T47D (cell line): ENCODE measurements around the gene FBXL19.
A peak's percentile ranks its signal among the peaks of the same experiment; 100 is the strongest.

ENCODE experiments used
- DNase-seq, 2 experiments: peaks; one replicate each; pipeline versions ENCODE4 v3.0.0 to v3.0.0-alpha.2; 2011 to 2012; ENCODE audit warnings: low read depth in 1 of 2, low spot score in 1 of 2
- JUND ChIP-seq: IDR thresholded peaks from 2 replicates; pipeline ENCODE4 v1.6.1; 2012; ENCODE audit warnings: low read depth
- in situ Hi-C: cut with HindIII; loops from 2 replicates; pipeline ENCODE4 v1.10.0; 2016; ENCODE audit warnings: low sequenced_read_pairs, low pct_unique_long_range_greater_than_20kb

The FBXL19 gene

GRCh38 chr16:30947859-30948666, 24.7 kb downstream of the FBXL19 start:
- peak; percentile 78 to 98 for DNase-seq
- no peak for TF ChIP-seq JUND
- in situ Hi-C loops, result no loop called here

GRCh38 chr16:30948667-30949649, 25.6 kb downstream of the FBXL19 start, which contains the start of gene ORAI3:
ORAI3 (plus strand) TSS chr16:30949068; CDS start chr16:30949290, 222 bp downstream.
- in situ Hi-C loops, result no loop called here
- no peak for TF ChIP-seq JUND

GRCh38 chr16:30949650-30950515, 26.5 kb downstream of the FBXL19 start:
- in situ Hi-C loops, result no loop called here
- peak in 1 of 2 experiments; percentile 79 for DNase-seq
- TF ChIP-seq JUND, result no peak

More at GRCh38 chr16:30948667-30949649, 25.6 kb downstream of the FBXL19 start, which contains the start of gene ORAI3:
- DNase-seq, result peak in 1 of 2 experiments; percentile 77

GRCh38 chr16:30950516-30951065, 27.2 kb downstream of the FBXL19 start:
- TF ChIP-seq JUND, result no peak

GRCh38 chr16:30951193-30951592, 27.8 kb downstream of the FBXL19 start:
- TF ChIP-seq JUND, result no peak
- DNase-seq, result no peak
- in situ Hi-C loops, result no loop called here

More at GRCh38 chr16:30950516-30951065, 27.2 kb downstream of the FBXL19 start:
- DNase-seq, result no peak
- in situ Hi-C loops, result no loop called here

- peak in 1 of 2 experiments; percentile 34 for DNase-seq
- in situ Hi-C loops, result no loop called here
- TF ChIP-seq JUND, result no peak
These were observed 28.4 kb downstream of the FBXL19 start for GRCh38 chr16:30951750-30952149.

GRCh38 chr16:30953111-30953510, 29.7 kb downstream of the FBXL19 start:
- in situ Hi-C loops, result no loop called here
- no peak for TF ChIP-seq JUND
- no peak for DNase-seq

GRCh38 chr16:30953511-30954124, 30.2 kb downstream of the FBXL19 start:
- in situ Hi-C loops, result no loop called here

GRCh38 chr16:30954993-30955392, 31.6 kb downstream of the FBXL19 start:
- no peak for DNase-seq
- TF ChIP-seq JUND, result no peak
- in situ Hi-C loops, result no loop called here

More at GRCh38 chr16:30953511-30954124, 30.2 kb downstream of the FBXL19 start:
- DNase-seq, result peak in 1 of 2 experiments; percentile 76
- TF ChIP-seq JUND, result no peak

- DNase-seq, result peak; percentile 71 to 88
- in situ Hi-C loops, result no loop called here
- no peak for TF ChIP-seq JUND
These were observed 33.5 kb downstream of the FBXL19 start for GRCh38 chr16:30956601-30957455.
